ENCODE measurements around the gene OR2AE1. TPM values are rescaled to one million over a fixed set of nuclear protein-coding genes. Genes with fewer than 3 reads are reported as not detected.

Gene OR2AE1
- total and polyA plus RNA-seq, 9 of the 15 experiments (the other 6 are each of a cell fraction or from before 2014, with no cell fraction given): 0.27 TPM; not detected in 8

GRCh38 chr7:99831595-99831994, 45.2 kb downstream of the OR2AE1 start (continued):
- TF ChIP-seq E2F4 (CRISPR knock-in tag; IDR thresholded peaks at IDR 0.05; ENCODE audit: low read depth): no peak
- TF ChIP-seq MTA1 (IDR thresholded peaks at IDR 0.05; ENCODE audit: borderline replicate concordance): no peak
- TF ChIP-seq BRD9 (IDR thresholded peaks at IDR 0.05; ENCODE audit: low read depth, partially characterized antibody): no peak
- no peak for TF ChIP-seq DDX20 (tag; IDR thresholded peaks at IDR 0.05; ENCODE audit: low read depth)
- no peak for TF ChIP-seq POLR2AphosphoS5 (IDR thresholded peaks at IDR 0.05; ENCODE audit: control insufficient read depth, insufficient read depth, low read depth, low read length)
- no peak for TF ChIP-seq ILK (tag; IDR thresholded peaks at IDR 0.05; ENCODE audit: borderline replicate concordance, low read depth)
- TF ChIP-seq FOXP4 (CRISPR knock-in tag; IDR thresholded peaks at IDR 0.05; ENCODE audit: borderline replicate concordance): no peak
- TF ChIP-seq SLC30A9 (CRISPR knock-in tag; IDR thresholded peaks at IDR 0.05): no peak
- TF ChIP-seq TSHZ1 (CRISPR knock-in tag; IDR thresholded peaks at IDR 0.05): no peak
- TF ChIP-seq HEY1 (CRISPR knock-in tag; IDR thresholded peaks at IDR 0.05; ENCODE audit: borderline replicate concordance): no peak
- no peak; the same call in 1 of the 2 replicates for TF ChIP-seq JUND (IDR thresholded peaks at IDR 0.05; ENCODE audit: borderline replicate concordance, low read depth, low read length)
- 0 out of 3 replicates have a peak, but pooled peaks have one; percentile 49 for TF ChIP-seq JUND (tag; IDR thresholded peaks at IDR 0.05; ENCODE audit: borderline replicate concordance, low read depth, low read length)
- no peak for TF ChIP-seq HCFC1 (IDR thresholded peaks at IDR 0.05; ENCODE audit: low read depth, low read length)
- no peak for TF ChIP-seq ZC3H4 (CRISPR knock-in tag; IDR thresholded peaks at IDR 0.05; ENCODE audit: borderline replicate concordance)
- TF ChIP-seq SRSF3 (IDR thresholded peaks at IDR 0.05; ENCODE audit: insufficient read depth, low read length): no peak
- no peak for TF ChIP-seq ZNF551 (CRISPR knock-in tag; IDR thresholded peaks at IDR 0.05)
- TF ChIP-seq CTCFL (IDR thresholded peaks at IDR 0.05; ENCODE audit: borderline replicate concordance, insufficient read depth, low read depth, low read length, poor library complexity, severe bottlenecking): no peak
- 0 out of 2 replicates have a peak, but pooled peaks have one; percentile 17 for TF ChIP-seq CTBP1 (IDR thresholded peaks at IDR 0.05; ENCODE audit: borderline replicate concordance)
- no peak for TF ChIP-seq CREB1 (IDR thresholded peaks at IDR 0.05)
- TF ChIP-seq CREB1 (CRISPR knock-in tag; IDR thresholded peaks at IDR 0.05): no peak

Measured in K562 (cell line).